Neural progenitor cell (in vitro differentiated cells): ENCODE results near the gene PLCL1. TPM values are rescaled to one million over a fixed set of nuclear protein-coding genes. Genes with fewer than 3 reads are reported as not detected.

Source experiments
- DNase-seq: peaks from one replicate; pipeline ENCODE4 v3.0.0-alpha.2; 2016; ENCODE audit warnings: low spot score
- H2AFZ ChIP-seq: fragments of 200-600 bp; sonication (generic); replicated peaks from 2 replicates; pipeline ENCODE4 v1.6.1; 2016; ENCODE audit warnings: antibody characterized with exemption
- H3F3A ChIP-seq: fragments of 200-600 bp; sonication (generic); 2 replicates; pipeline ENCODE4 v1.6.1; 2016; ENCODE audit warnings: antibody characterized with exemption, low read depth
- H3K27ac ChIP-seq: fragments of 200-600 bp; sonication (generic); 2 replicates; pipeline ENCODE4 v1.5.1; 2016; ENCODE audit warnings: mild to moderate bottlenecking
- H3K27me3 ChIP-seq: fragments of 200-600 bp; sonication (generic); 2 replicates; pipeline ENCODE4 v1.6.1; 2016; ENCODE audit warnings: mild to moderate bottlenecking, moderate library complexity
- H3K36me3 ChIP-seq: fragments of 200-600 bp; sonication (generic); 2 replicates; pipeline ENCODE4 v1.5.1; 2016
- H3K4me1 ChIP-seq: fragments of 200-600 bp; sonication (generic); 2 replicates; pipeline ENCODE4 v1.6.1; 2016; ENCODE audit warnings: mixed run types
- H3K4me2 ChIP-seq: fragments of 200-600 bp; sonication (generic); 2 replicates; pipeline ENCODE4 v1.6.1; 2016
- H3K4me3 ChIP-seq: fragments of 200-600 bp; sonication (generic); 2 replicates; pipeline ENCODE4 v1.5.1; 2016
- H3K79me2 ChIP-seq: fragments of 200-600 bp; sonication (generic); 2 replicates; pipeline ENCODE4 v1.6.1; 2016; ENCODE audit warnings: low read depth
- H3K9ac ChIP-seq: fragments of 200-600 bp; sonication (generic); 2 replicates; pipeline ENCODE4 v1.6.1; 2016
- H3K9me3 ChIP-seq: fragments of 200-600 bp; sonication (generic); 2 replicates; pipeline ENCODE4 v1.5.1; 2016; ENCODE audit warnings: low read depth
- H4K20me1 ChIP-seq: fragments of 200-600 bp; sonication (generic); 2 replicates; pipeline ENCODE4 v1.6.1; 2016; ENCODE audit warnings: low read depth
- H3K27ac Mint-ChIP-seq: 3 replicates; pipeline ENCODE4 v1.8.0; 2021; ENCODE audit warnings: mixed read lengths
- H3K27me3 Mint-ChIP-seq: 2 replicates; pipeline ENCODE4 v1.8.0; 2022; ENCODE audit warnings: low read depth, mild to moderate bottlenecking, inconsistent platforms, moderate library complexity, mixed read lengths; ENCODE audit not compliant: insufficient read depth
- H3K36me3 Mint-ChIP-seq: 3 replicates; pipeline ENCODE4 v1.8.0; 2021; ENCODE audit warnings: mixed read lengths
- H3K4me1 Mint-ChIP-seq: 3 replicates; pipeline ENCODE4 v1.8.0; 2021; ENCODE audit warnings: mixed read lengths
- H3K4me3 Mint-ChIP-seq: 3 replicates; pipeline ENCODE4 v1.8.0; 2021; ENCODE audit warnings: mild to moderate bottlenecking, moderate library complexity, mixed read lengths
- H3K9me3 Mint-ChIP-seq: 3 replicates; pipeline ENCODE4 v1.8.0; 2020; ENCODE audit warnings: mixed read lengths
- EZH2 ChIP-seq: fragments of 200-600 bp; sonication (generic); IDR thresholded peaks from 2 replicates; pipeline ENCODE4 v1.6.1; 2017; ENCODE audit warnings: antibody characterized with exemption, mild to moderate bottlenecking, moderate library complexity
- EZH2phosphoT487 ChIP-seq: fragments of 200-600 bp; sonication (generic); IDR thresholded peaks from 2 replicates; pipeline ENCODE4 v1.6.1; 2017; ENCODE audit warnings: antibody characterized with exemption
- total RNA-seq: library from RNA; depleted of rRNA; stranded (reverse); fragments of >200 nt; gene quantifications from 2 replicates; pipeline ENCODE4 v1.2.3, GENCODE V29; 2015; ENCODE audit warnings: low replicate concordance
- TF ChIP-seq, protein P1 (sequence below): fragments of 200-600 bp; sonication (generic); IDR thresholded peaks from 2 replicates; pipeline ENCODE4 v1.5.1; 2017; ENCODE audit warnings: antibody characterized with exemption, mild to moderate bottlenecking

The PLCL1 gene
- total RNA-seq, 1 donor from 2014 or later: 0.41 TPM

DNA sequence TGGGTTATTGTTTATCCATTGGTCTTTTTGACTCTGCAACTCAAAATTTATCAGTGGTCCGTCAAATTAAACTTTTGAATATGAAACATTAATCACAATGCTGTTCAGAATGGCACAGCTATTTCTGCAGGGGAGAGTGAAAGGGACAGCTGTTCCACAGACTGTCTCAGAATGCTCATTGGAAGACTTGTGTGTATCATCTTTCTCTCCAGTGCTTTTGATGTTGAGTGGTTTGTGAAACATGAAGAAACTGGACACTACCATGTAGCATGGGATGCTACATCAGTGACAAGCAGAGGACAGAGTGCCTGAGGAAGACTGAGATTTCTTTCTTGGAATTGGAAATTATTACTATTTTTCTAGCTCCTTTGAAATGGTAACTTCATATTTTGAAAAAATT is 115.7 kb downstream of the PLCL1 start:
- Histone ChIP-seq H3F3A (no peaks in the 10 kb centered on the region), H3K27me3 (no peaks in the 10 kb centered on the region), H3K4me3 (no peak overlapping the region), H3K4me1 (no peaks in the 10 kb centered on the region), H3K4me2 (no peak overlapping the region), H4K20me1 (no peaks in the 10 kb centered on the region), H3K79me2 (no peaks in the 10 kb centered on the region), H2AFZ (no peak overlapping the region), H3K36me3 (no peaks in the 10 kb centered on the region), H3K9ac (no peak overlapping the region), H3K27ac (no peak overlapping the region), H3K9me3 (no peaks in the 10 kb centered on the region)
- DNase-seq: no peak
- Mint-ChIP-seq H3K27ac (no peak overlapping the region), H3K9me3 (peaks cover 5% of the 10 kb centered on the region), H3K4me1 (no peaks in the 10 kb centered on the region), H3K27me3 (no peaks in the 10 kb centered on the region), H3K36me3 (no peaks in the 10 kb centered on the region), H3K4me3 (no peak overlapping the region)
- TF ChIP-seq EZH2 (no peak), EZH2phosphoT487 (no peak)
- TF ChIP-seq, protein P1, sequence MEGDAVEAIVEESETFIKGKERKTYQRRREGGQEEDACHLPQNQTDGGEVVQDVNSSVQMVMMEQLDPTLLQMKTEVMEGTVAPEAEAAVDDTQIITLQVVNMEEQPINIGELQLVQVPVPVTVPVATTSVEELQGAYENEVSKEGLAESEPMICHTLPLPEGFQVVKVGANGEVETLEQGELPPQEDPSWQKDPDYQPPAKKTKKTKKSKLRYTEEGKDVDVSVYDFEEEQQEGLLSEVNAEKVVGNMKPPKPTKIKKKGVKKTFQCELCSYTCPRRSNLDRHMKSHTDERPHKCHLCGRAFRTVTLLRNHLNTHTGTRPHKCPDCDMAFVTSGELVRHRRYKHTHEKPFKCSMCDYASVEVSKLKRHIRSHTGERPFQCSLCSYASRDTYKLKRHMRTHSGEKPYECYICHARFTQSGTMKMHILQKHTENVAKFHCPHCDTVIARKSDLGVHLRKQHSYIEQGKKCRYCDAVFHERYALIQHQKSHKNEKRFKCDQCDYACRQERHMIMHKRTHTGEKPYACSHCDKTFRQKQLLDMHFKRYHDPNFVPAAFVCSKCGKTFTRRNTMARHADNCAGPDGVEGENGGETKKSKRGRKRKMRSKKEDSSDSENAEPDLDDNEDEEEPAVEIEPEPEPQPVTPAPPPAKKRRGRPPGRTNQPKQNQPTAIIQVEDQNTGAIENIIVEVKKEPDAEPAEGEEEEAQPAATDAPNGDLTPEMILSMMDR: no peak

GRCh38 chr2:197920592-197921201 is 116.3 kb downstream of the PLCL1 start:
- Mint-ChIP-seq H3K9me3 (peaks cover 6% of the 10 kb centered on the region), H3K27ac (no peak overlapping the region), H3K27me3 (no peaks in the 10 kb centered on the region), H3K4me1 (peaks cover under 1% of the 10 kb centered on the region), H3K4me3 (no peak overlapping the region), H3K36me3 (no peaks in the 10 kb centered on the region)
- Histone ChIP-seq H3K79me2 (no peaks in the 10 kb centered on the region), H3K36me3 (no peaks in the 10 kb centered on the region), H3K27me3 (no peaks in the 10 kb centered on the region), H3K4me3 (no peak overlapping the region), H3K4me2 (no peak overlapping the region), H3K4me1 (no peaks in the 10 kb centered on the region), H2AFZ (no peak overlapping the region), H4K20me1 (no peaks in the 10 kb centered on the region), H3F3A (no peaks in the 10 kb centered on the region), H3K9me3 (no peaks in the 10 kb centered on the region), H3K27ac (no peak overlapping the region), H3K9ac (no peak overlapping the region)
- TF ChIP-seq, protein P1: no peak
- no peak for TF ChIP-seq EZH2
- TF ChIP-seq EZH2phosphoT487: no peak
- no peak for DNase-seq

DNA sequence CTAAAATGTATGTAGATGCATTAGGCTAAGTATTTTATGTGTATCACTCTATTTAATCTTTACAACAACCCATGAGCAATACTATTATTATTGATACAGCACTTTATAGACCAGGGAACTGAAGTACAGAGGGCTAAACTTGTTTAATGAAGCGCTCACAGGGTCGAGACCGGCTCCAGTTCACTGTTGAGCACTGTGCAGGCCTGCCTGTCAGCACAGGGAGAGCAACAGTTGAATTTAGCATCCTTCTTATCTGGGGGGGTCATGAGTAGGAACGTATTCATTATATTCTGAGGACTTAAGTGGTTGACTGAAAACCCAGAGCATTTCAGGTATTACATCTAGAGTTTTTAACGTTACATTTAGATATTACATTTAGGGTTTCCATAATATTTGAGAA is 120.1 kb downstream of the PLCL1 start:
- no peak overlapping the region for H3K4me3 Mint-ChIP-seq
- H3K36me3 Mint-ChIP-seq: no peaks in the 10 kb centered on the region
- no peak overlapping the region for H3K27ac Mint-ChIP-seq
- peaks cover 8% of the 10 kb centered on the region for H3K9me3 Mint-ChIP-seq
- no peaks in the 10 kb centered on the region for H3K79me2 ChIP-seq
- H3K4me1 ChIP-seq: no peaks in the 10 kb centered on the region
- no peak overlapping the region for H3K4me2 ChIP-seq
- no peaks in the 10 kb centered on the region for H3K27me3 Mint-ChIP-seq
- H4K20me1 ChIP-seq: no peaks in the 10 kb centered on the region
- no peaks in the 10 kb centered on the region for H3K9me3 ChIP-seq
- H3K4me1 Mint-ChIP-seq: peaks cover 3% of the 10 kb centered on the region
- TF ChIP-seq, protein P1: no peak
- TF ChIP-seq EZH2 (no peak), EZH2phosphoT487 (no peak)
- no peak for DNase-seq
- H3F3A ChIP-seq: no peaks in the 10 kb centered on the region
- no peak overlapping the region for H2AFZ ChIP-seq
- H3K36me3 ChIP-seq: no peaks in the 10 kb centered on the region
- H3K9ac ChIP-seq: no peak overlapping the region
- no peak overlapping the region for H3K27ac ChIP-seq
- no peak overlapping the region for H3K4me3 ChIP-seq
- H3K27me3 ChIP-seq: no peaks in the 10 kb centered on the region
